GM21367 (cell line): ENCODE measurements around the gene ARHGEF28.

ENCODE experiments used
- ATAC-seq: cut with Tn5 transposase; IDR thresholded peaks from one replicate; pipeline ENCODE4 v1.9.1; 2021; ENCODE audit not compliant: unreplicated experiment

ARHGEF28 gene

DNA sequence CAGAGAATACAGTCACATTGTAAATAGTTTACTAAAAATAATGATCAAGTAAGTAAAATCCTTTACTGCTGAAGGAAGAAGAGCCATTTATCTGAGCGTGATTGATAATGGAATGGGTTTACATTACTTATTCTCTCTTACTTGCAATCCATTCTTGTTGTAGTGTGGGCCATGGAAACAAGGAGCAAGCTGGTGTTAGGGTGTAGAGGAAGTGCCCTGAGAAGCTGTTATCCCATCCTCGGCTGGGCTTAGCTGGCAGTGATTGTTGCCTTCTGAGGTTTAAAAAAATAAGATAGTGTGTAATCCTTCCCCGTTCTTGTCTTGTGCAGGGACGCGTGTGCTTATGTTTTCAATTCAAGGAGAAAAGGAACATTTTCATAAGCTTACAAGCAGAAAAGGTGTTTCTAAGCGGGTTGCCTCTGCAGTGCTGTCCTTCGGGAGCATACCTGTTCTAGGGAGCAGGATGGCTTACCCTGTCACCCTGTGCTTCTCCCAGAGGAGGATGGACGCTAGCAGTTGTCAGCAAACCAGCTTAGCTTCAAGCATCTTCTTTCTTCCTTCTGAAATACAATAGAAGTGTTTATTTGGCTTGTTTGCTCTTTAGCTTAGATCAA is 188.3 kb downstream of the ARHGEF28 start:
- no peak for ATAC-seq

DNA sequence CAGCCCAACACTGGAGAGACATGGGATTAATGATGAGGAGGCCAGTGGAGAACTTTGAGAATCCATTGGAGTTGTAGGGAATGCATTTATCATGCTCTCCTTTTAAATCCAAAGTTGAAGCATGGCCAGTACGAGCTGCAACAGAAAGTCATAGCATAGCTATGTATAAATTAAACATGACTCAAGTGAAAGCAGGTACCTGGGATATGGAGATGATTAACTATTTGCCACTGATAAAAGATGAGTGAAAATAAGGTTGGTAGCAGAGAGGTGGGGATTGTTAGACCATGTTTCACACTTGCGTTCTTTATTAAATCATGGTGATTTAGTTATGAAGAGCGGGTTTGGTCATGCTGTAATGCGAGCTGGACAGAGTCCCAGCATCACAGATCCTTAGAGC is 189.6 kb downstream of the ARHGEF28 start:
- no peak for ATAC-seq

DNA sequence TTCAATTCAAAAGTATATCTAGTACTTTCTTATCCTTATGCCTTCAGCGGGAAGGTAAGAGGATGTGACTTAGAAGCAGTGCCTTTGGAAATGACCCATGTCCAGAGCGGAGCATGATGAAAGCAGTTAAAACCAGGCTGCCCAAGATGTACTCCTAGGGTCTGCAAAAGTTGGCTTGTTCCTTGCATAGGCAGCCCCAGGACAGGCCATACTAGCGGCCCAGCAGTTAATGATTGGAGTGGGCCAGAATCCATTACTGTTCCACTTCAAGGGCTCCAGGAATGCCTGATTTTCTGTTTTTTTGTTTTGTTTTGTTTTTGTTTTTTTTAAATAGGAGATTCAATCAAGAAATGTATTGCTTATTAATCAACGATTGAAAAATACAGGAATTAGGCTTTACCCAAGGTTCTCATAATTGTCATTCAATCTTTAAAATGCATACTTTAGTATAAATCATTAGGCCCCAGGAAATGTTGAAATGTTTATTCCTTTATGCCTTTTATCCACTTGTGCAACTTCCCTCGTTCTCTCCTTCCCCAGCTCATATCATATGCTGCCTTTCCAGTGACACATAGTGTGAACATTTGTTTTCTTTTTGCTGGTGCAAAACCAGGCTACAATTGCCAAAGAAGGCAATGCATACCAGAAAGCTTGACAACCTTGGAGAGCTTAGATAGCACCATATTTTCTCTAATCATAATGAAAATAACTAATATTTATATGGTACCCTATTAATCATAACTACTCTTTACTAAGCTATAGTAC is 190.8 kb downstream of the ARHGEF28 start:
- no peak for ATAC-seq

- no peak for ATAC-seq
These were observed 192.4 kb downstream of the ARHGEF28 start for GRCh38 chr5:73818357-73818756.

DNA sequence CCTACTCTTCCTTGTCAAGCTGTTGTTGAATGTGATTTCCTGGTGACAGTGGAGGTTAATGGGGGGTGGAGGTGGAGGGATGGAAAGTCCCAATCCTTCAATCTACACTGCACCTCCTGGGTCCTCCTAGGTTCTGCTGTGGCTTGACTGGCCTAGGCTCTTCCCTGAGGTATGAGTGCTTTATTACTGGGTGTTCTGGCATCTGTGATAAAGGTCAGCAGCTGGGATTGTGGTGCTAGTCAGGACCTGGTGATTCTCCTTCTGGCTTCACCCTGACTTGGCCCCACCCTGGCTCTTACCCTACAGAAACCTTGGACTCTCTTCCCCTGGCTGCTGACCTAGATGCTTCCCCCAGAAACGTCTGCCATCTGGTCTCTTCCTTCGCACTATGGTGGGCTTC is 194.3 kb downstream of the ARHGEF28 start:
- no peak for ATAC-seq

GRCh38 chr5:73821003-73821402 is 195.0 kb downstream of the ARHGEF28 start:
- ATAC-seq: no peak

DNA sequence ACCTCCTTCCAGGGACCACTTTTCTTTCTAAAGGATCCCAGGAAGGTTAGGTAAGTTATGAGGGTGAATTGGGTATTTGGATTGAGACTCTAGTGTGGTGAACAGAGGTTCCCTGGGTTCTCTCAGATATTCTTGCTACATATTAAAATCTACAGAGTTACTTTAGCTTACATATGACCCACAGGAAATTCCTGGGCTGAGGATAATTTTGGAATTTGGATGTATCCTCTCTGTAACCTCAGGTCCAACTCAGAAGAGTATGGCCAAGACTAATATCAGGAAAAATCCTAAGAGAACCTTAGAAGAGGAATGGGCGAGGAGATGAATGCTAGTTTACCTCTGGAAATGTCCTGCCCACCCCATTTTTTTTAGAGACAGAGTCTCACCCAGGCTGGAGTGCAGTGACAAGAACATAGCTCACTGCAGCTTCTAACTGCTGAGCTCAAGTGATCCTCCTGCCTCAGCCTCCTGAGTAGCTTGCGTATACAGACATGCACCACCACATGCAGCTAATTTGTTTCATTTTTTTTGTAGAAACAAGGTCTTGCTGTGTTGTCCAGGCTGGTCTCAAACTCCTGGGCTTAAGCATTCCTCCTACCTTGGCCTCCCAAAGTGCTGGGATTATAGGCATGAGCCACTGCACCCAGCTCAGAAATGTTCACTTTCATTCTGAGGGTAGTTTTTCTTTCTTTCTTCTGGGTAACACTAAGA is 196.4 kb downstream of the ARHGEF28 start:
- ATAC-seq: no peak

- no peak for ATAC-seq
These were observed 197.0 kb downstream of the ARHGEF28 start for GRCh38 chr5:73822989-73823339.

DNA sequence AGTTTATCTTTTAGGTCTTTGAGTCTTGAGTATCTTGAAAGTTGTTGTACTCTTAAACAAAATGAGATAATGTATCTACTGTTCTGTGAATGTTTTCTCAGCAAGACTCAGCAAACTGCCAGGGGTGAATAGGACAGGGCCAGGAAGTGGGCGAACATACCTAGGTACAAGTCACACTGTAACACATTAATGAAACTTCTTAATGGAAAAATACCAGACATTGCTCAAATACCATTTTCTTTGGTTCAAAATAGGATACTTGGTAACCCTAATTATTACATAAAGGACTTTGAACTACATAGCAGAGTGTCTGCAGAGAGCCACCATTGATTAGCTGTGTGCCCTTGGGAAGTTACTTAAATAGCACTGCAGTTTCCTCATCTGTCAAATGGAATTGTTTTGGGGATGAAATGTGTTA is 197.5 kb downstream of the ARHGEF28 start:
- no peak for ATAC-seq

- ATAC-seq: no peak
These were observed 199.2 kb downstream of the ARHGEF28 start for GRCh38 chr5:73825199-73825598.

- ATAC-seq: no peak
These were observed 199.7 kb downstream of the ARHGEF28 start for GRCh38 chr5:73825736-73826135.

GRCh38 chr5:73826301-73827105 is 200.5 kb downstream of the ARHGEF28 start:
- ATAC-seq: no peak

- ATAC-seq: no peak
These were observed 201.1 kb downstream of the ARHGEF28 start for GRCh38 chr5:73827106-73827450.

DNA sequence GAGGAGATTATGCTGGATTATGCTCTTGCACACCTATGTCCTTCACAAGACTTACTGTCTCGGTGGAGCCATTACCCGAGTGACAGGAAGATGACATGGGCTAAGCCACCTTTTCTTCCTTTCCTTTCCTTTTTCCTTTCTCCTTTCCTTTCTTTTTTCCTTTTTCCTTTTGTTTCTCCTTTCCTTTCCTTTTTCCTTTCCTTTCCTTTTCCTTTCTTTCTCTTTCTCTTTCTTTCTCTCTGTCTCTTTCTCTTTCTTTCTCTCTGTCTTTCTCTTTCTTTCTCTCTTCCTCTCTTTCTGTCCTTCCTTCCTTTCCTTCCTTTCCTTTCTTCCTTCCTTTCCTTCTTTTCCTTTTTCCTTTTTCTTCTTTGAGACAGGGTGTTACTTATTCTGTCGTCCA is 202.5 kb downstream of the ARHGEF28 start:
- ATAC-seq: no peak

- ATAC-seq: no peak
These were observed 204.7 kb downstream of the ARHGEF28 start for GRCh38 chr5:73830646-73831045.

GRCh38 chr5:73831066-73831465 is 205.1 kb downstream of the ARHGEF28 start:
- no peak for ATAC-seq

- ATAC-seq: no peak
These were observed 208.7 kb downstream of the ARHGEF28 start for GRCh38 chr5:73834693-73835092.

- no peak for ATAC-seq
These were observed 209.7 kb downstream of the ARHGEF28 start for GRCh38 chr5:73835726-73836125.

DNA sequence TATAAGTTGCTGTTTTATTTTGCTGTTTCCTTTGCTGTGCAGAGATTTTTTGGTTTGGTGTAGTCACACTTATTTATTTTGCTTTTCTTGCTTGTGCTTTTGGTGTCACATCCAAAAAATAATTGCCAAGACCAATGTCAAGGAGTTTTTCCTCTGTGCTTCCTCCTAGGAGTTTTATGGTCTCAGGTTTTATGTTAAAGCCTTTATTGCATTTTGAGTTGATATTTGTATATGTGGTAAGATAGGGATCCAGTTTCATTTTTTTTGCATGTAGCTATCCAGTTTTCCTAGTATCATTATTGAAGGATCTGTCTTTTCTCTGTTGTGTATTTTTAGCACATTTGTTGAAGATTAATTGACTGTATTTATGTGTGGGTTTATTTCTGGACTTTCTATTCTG is 210.6 kb downstream of the ARHGEF28 start:
- ATAC-seq: no peak

- no peak for ATAC-seq
These were observed 212.9 kb downstream of the ARHGEF28 start for GRCh38 chr5:73838901-73839300.

- no peak for ATAC-seq
These were observed 215.6 kb downstream of the ARHGEF28 start for GRCh38 chr5:73841641-73842040.
